ENCODE measurements around the gene TMEM163.

- TF ChIP-seq CTCF (conservative IDR thresholded peaks at IDR 0.05; ENCODE audit: low read length) (no peak), EZH2phosphoT487 (IDR thresholded peaks at IDR 0.05; ENCODE audit: borderline replicate concordance, low read depth, low read length) (no peak)
These were observed 305.4 kb downstream of the TMEM163 start for GRCh38 chr2:134413430-134413829.

All from OCI-LY7 (cell line).